Lower leg skin (tissue), 3 donors: ENCODE data around the gene TXNIP.

Experiments
- POLR2A ChIP-seq, 2 donors: fragments of 450-650 bp; IDR thresholded peaks; one replicate each; pipeline ENCODE4 v1.6.1; 2016 to 2017; ENCODE audit warnings: antibody characterized with exemption in 2 of 2, mild to moderate bottlenecking in 1 of 2, moderate library complexity in 1 of 2
- TF ChIP-seq, protein P1 (sequence below), 3 donors: fragments of 450-650 bp; IDR thresholded peaks; one replicate each; pipeline ENCODE4 v1.5.1; 2016; ENCODE audit warnings: antibody characterized with exemption in 3 of 3, mild to moderate bottlenecking in 3 of 3, moderate library complexity in 2 of 3

DNA sequence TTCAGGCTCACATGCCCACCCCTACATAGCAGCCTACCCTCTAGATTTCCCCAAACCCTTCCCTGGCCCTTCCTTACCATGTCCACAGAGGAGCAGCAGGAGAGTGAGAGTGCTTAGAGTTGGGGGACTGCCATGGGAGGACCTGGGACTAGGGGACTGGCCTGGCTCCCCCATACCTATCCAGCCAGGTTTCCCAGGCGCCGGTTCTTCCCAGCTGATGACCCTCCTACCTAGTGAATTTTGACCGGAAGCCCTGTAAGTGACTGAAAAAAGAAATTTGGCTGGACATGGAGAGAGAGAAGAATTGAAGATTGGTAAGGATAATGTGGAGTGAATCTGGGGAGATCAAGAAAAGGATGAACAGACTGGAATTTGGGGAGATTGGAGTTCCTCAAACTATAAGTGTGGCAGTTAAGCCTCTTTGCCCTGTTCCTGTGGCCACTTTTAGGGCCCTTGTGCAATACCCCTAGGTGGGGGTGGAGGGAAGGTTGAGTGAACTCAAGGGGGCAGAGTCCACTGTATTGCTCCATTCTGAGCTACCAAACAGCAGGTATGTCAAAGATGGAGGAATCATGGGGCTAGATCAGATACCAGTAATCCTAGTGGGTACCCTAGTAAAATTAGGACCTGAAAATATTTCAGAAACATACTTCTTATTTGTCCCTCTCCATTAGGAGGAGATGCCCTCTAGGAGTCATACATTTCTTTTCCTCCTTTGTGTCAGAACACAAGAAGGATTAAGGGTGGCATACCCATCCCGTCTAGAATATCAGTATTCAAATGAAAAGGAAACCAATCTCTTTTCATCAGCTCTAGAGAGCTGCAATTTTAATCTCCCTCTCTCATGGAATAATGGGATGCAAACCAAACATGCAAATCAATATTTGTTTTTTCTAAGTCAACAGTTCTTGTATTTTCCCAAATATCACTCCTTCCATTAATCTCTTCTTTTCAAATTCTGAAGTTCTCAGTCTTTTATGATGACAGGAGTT lies 24.0 kb upstream of the TXNIP start:
- TF ChIP-seq, protein P1, sequence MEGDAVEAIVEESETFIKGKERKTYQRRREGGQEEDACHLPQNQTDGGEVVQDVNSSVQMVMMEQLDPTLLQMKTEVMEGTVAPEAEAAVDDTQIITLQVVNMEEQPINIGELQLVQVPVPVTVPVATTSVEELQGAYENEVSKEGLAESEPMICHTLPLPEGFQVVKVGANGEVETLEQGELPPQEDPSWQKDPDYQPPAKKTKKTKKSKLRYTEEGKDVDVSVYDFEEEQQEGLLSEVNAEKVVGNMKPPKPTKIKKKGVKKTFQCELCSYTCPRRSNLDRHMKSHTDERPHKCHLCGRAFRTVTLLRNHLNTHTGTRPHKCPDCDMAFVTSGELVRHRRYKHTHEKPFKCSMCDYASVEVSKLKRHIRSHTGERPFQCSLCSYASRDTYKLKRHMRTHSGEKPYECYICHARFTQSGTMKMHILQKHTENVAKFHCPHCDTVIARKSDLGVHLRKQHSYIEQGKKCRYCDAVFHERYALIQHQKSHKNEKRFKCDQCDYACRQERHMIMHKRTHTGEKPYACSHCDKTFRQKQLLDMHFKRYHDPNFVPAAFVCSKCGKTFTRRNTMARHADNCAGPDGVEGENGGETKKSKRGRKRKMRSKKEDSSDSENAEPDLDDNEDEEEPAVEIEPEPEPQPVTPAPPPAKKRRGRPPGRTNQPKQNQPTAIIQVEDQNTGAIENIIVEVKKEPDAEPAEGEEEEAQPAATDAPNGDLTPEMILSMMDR (IDR thresholded peaks at IDR 0.05): no peak
- no peak for TF ChIP-seq POLR2A (IDR thresholded peaks at IDR 0.05)
